Subcutaneous adipose tissue (tissue), 4 donors: ENCODE results near the gene ANKMY2. TPM values are rescaled to one million over a fixed set of nuclear protein-coding genes. Genes with fewer than 3 reads are reported as not detected.

Experiments used
- CTCF ChIP-seq: fragments of 450-650 bp; IDR thresholded peaks from one replicate; pipeline ENCODE4 v1.5.1; 2016; ENCODE audit warnings: low read depth, mild to moderate bottlenecking, control low read depth, antibody characterized with exemption, moderate library complexity
- total RNA-seq, 4 donors: library from RNA; depleted of rRNA; stranded (reverse); fragments of >200 nt; gene quantifications; one replicate each; pipeline ENCODE4 v1.1.0, GENCODE V29; 2016

The ANKMY2 gene
- total RNA-seq, 4 donors from 2014 or later: 19.2 to 24.9 (median 21.1) TPM

GRCh38 chr7:16668049-16668858, 22.7 kb upstream of the ANKMY2 start:
- no peak for TF ChIP-seq CTCF

GRCh38 chr7:16667355-16667754, 21.8 kb upstream of the ANKMY2 start:
- no peak for TF ChIP-seq CTCF

- no peak for TF ChIP-seq CTCF
These were observed 16.4 kb upstream of the ANKMY2 start for GRCh38 chr7:16661924-16662323.

GRCh38 chr7:16660702-16661464, 15.3 kb upstream of the ANKMY2 start:
- no peak for TF ChIP-seq CTCF

- no peak for TF ChIP-seq CTCF
These were observed 12.2 kb upstream of the ANKMY2 start for GRCh38 chr7:16657656-16658279.

- TF ChIP-seq CTCF: no peak
These were observed 10.6 kb upstream of the ANKMY2 start for GRCh38 chr7:16656141-16656540.

GRCh38 chr7:16655394-16655793, 9.8 kb upstream of the ANKMY2 start:
- TF ChIP-seq CTCF: no peak
